Neutrophil (primary cell): ENCODE results near the gene MOB3A.

ENCODE experiments used
- H3K27ac ChIP-seq: fragments of 200-600 bp; sonication (generic); 2 replicates; pipeline ENCODE4 v1.5.1; 2016; ENCODE audit warnings: mild to moderate bottlenecking, moderate library complexity
- H3K27me3 ChIP-seq: fragments of 200-600 bp; sonication (generic); 2 replicates; pipeline ENCODE4 v1.6.0; 2016; ENCODE audit warnings: mild to moderate bottlenecking
- H3K36me3 ChIP-seq: fragments of 200-600 bp; sonication (generic); 2 replicates; pipeline ENCODE4 v1.5.1; 2017
- H3K4me1 ChIP-seq, 2 experiments: fragments of 200-600 bp in 1 of 2; sonication (generic) in 1 of 2; 1 replicate in 1 of 2; 2 replicates in 1 of 2; pipeline versions ENCODE4 v1.5.1 to v1.6.1; 2013 to 2016; ENCODE audit warnings: low read depth in 1 of 2, low read length in 1 of 2, mild to moderate bottlenecking in 1 of 2, moderate library complexity in 1 of 2; ENCODE audit not compliant: control insufficient read depth in 1 of 2, insufficient read depth in 1 of 2
- H3K4me3 ChIP-seq, 2 experiments: fragments of 200-600 bp in 1 of 2; sonication (generic) in 1 of 2; 1 replicate in 1 of 2; 2 replicates in 1 of 2; pipeline ENCODE4 v1.5.1; 2013 to 2016; ENCODE audit warnings: low read depth in 1 of 2, low read length in 1 of 2, mild to moderate bottlenecking in 1 of 2, moderate library complexity in 1 of 2
- H3K9me3 ChIP-seq: fragments of 200-600 bp; sonication (generic); 2 replicates; pipeline ENCODE4 v1.5.1; 2016
- TF ChIP-seq, protein P1 (sequence below): fragments of 200-600 bp; sonication (generic); IDR thresholded peaks from 2 replicates; pipeline ENCODE4 v1.5.1; 2016; ENCODE audit warnings: antibody characterized with exemption

Gene MOB3A

DNA sequence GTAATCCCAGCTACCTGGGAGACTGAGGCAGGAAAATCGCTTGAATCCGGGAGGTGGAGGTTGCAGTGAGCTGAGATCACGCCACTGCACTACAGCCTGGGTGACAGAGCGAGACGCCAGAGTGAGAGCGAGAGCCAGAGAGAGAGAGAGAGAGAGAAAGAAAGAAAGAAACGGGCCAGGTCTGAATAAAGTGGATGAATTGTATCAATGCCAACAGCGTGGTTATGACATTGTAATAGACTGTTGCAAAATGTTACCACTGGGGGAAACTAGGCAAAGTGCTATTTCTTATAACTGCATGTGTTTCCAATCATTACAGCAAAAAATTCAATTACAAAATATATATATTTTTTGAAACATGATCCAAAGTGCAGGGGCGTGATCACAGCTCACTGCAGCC, 68.8 kb downstream of the MOB3A start:
- H3K9me3 ChIP-seq = no peaks in the 10 kb centered on the region
- H3K27ac ChIP-seq = no peak overlapping the region
- H3K4me1 ChIP-seq = peaks cover 15% of the 10 kb centered on the region in 2 experiments
- H3K36me3 ChIP-seq = no peaks in the 10 kb centered on the region
- H3K27me3 ChIP-seq = no peaks in the 10 kb centered on the region
- TF ChIP-seq, protein P1, sequence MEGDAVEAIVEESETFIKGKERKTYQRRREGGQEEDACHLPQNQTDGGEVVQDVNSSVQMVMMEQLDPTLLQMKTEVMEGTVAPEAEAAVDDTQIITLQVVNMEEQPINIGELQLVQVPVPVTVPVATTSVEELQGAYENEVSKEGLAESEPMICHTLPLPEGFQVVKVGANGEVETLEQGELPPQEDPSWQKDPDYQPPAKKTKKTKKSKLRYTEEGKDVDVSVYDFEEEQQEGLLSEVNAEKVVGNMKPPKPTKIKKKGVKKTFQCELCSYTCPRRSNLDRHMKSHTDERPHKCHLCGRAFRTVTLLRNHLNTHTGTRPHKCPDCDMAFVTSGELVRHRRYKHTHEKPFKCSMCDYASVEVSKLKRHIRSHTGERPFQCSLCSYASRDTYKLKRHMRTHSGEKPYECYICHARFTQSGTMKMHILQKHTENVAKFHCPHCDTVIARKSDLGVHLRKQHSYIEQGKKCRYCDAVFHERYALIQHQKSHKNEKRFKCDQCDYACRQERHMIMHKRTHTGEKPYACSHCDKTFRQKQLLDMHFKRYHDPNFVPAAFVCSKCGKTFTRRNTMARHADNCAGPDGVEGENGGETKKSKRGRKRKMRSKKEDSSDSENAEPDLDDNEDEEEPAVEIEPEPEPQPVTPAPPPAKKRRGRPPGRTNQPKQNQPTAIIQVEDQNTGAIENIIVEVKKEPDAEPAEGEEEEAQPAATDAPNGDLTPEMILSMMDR = no peak
- H3K4me3 ChIP-seq = no peak overlapping the region

DNA sequence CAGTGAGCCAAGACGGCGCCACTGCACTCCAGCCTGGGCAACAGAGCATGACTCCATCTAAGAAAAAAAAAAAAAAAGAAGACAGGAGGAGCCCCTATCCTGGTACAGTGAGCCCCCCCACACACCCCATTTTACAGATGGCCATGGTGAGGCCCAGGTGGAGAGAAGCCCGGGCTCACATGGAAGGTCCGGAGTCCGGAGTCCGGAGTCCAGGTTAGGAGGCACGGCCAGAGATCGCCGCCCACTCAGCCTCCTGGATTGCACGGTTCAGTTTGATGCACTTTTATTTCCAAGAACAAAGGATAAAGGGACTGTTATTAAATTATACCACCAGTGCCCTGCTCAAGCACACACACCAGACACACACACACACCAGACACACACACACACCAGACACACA, 69.4 kb downstream of the MOB3A start:
- Histone ChIP-seq H3K27me3 (peaks cover 4% of the 10 kb centered on the region), H3K9me3 (no peaks in the 10 kb centered on the region), H3K36me3 (no peaks in the 10 kb centered on the region), H3K27ac (no peak overlapping the region), H3K4me3 (no peak overlapping the region), H3K4me1 (peaks cover 9% of the 10 kb centered on the region in 2 experiments)
- TF ChIP-seq, protein P1 = no peak

DNA sequence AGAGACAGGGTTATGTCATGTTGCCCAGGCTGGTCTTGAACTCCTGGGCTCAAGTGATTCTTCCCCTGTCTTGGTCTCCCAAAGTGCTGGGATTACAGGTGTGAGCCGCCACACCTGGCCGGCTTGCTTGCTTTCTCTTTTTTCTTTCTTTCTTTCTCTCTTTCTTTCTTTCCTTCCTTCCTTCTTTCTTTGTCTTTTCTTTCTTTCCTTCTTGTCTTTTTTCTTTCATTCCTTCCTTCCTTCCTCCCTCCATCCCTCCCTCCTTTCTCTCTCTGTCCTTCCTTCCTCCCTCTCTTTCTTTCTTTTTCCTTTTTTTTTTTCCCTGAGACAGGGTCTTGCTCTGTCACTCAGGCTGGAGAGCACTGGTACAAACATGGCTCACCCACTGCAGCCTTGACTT, 73.8 kb downstream of the MOB3A start:
- no peaks in the 10 kb centered on the region for H3K36me3 ChIP-seq
- H3K9me3 ChIP-seq = no peaks in the 10 kb centered on the region
- TF ChIP-seq, protein P1 = no peak
- peaks cover 5 to 9% of the 10 kb centered on the region in 2 experiments for H3K4me1 ChIP-seq
- H3K27me3 ChIP-seq = peaks cover 5% of the 10 kb centered on the region
- no peak overlapping the region for H3K27ac ChIP-seq
- no peak overlapping the region for H3K4me3 ChIP-seq

DNA sequence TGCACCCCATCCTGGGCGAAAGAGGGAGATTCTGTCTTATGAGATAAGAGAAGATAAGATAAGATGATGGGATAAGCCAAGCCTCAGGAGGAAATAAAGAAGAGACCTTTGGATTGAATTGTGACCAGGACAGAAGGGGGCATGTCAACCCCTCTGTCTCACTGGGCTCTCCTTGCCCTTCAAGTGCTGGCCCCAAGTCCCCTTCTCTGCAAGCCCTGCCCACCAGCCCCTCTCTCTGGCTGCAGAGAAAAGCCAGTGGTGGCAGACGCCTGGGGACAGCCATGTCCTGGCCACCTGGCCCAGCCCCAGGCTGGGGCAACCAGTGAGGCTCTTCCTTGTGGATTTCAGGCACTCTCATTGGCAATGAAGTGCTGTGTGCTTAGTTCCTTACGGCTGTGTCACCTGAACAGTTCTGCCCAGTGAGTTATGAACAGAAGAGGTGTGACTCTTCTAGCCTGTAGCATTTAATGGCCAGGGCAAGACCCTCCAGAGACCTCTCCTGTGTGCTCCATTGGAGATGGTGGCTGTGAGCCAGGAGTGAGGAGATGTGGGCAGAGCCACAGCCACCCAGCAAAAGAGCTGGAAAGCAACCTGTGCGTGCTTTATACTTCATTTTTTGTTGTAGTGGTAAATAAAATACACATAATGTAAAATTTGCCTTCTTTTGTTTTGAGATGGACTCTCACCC, 74.5 kb downstream of the MOB3A start:
- H3K9me3 ChIP-seq = no peaks in the 10 kb centered on the region
- no peak overlapping the region for H3K27ac ChIP-seq
- peaks cover 3 to 7% of the 10 kb centered on the region in 2 experiments for H3K4me1 ChIP-seq
- peaks cover 5% of the 10 kb centered on the region for H3K27me3 ChIP-seq
- TF ChIP-seq, protein P1 = no peak
- no peak overlapping the region for H3K4me3 ChIP-seq
- no peaks in the 10 kb centered on the region for H3K36me3 ChIP-seq
